ENCODE results near the gene SERBP1.
A peak's percentile ranks its signal among the peaks of the same experiment; 100 is the strongest.
"Not testable (repeated sequence)": the region's sequence is repeated elsewhere in the genome, so short reads cannot be mapped to it uniquely, and the experiment has no call there.

The SERBP1 gene

DNA sequence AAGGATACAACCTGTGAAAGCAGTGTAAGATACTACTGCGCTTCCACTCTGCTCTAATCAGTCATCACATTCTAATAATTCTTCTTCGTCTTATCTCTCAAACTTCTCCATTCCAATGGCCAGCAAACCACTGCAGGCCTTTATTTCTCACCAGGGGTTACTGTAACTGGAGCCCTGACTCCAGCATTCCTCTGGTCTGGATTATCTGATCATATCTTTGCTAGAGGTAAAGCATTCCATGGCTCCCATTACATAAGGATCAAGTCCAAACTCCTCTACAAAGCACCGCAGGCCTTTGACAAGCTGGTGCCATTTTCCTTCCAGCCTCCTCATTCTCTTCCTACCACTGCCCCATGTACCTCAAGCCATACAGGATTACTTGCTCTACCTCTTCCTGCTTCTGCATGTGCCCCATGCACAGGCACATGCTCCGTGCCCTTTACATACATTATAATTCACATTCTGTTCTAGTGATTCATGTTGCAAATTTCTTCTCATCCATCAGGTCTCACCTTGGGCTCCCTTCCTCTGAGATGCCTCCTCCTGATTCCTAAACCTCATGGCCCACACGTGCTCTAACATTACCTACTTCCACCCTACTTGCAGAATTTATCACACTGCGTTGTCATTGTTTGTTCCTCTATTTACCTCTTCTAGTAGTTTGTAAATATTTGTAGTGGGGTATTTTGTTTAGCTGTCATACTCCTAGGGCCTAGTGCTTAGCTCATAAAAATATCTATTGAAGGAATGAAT, 9.3 kb upstream of the SERBP1 start:
- no peak for DNase-seq

DNA sequence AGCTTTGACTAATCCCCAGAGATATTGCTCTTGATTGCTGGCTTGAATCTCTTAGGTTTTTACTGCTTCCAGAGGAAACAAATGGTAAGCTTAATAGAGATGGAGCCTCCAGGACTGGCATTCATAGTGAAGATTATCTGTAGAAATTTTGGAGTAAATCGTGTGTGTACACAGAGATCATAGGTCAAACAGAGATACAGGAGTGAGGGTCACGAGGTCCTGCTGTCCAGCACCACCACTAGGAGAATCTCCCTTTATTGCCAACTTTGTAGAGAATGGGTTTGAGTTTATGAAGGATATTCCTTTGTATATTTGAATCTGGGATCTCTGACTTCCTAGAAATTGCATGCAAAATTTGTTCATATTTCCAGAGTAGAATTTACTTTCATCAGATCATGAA, 7.8 kb upstream of the SERBP1 start:
- no peak for DNase-seq

DNA sequence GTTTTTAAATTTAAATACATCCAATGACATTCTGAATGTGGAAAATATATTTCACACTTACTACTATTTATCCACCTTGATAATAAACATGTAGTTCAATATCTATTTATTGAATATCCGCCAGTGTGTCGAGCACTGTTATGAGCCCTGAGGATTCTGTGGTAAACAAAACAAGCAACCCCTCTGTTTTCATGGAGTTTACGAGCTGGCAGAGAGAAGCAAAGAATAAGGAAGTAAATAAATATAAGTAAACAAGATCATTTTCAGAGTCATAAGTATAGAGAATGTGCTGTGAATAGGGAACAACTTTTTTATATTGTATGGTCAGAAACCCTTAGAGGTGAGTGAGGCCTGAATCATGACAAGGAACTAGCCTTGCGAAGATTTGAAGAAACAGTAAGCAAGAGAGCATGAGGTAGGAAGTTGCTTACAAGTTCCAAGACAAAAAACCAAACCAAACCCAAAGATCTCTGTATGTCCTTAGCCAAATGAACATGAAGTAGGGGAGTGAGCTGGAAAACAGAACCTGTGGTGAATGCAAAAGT, 6.4 kb upstream of the SERBP1 start:
- no peak for DNase-seq

DNA sequence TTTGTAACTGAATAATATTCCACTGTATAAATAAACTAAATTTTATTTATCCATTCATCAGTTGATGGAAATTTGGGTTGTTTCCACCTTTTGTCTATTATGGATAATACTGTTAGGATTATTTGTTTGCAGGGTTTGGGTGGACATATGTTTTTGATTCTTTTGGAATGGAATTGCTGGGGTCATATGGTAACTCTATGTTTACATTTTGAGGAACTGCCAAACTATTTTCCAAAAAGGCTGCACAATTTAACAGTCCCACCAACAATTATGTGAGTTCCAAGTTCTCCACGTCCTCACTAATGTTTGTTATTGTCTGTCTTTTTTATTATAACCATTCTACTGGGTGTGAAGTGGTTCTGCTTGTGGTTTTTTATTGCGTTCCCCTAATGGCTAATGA, 4.3 kb upstream of the SERBP1 start:
- DNase-seq: no peak

DNA sequence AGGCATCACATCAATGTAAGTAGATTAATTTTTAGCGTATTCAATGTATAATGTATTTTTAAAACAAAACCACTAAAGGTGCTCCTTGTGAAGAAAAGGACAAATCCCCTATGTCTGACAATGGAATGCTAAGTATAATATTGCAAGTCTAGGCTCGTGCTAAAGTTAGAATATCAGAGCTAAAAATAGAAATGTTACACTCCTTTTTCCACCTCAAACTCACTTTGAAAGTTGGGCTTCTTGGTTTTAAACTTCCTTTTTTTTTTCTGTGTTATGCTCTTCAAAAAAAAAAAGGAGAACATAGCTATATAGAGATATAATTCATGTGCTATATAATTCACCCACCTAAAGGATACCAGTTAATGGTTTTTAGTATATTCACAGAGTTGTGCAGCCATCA, 3.6 kb upstream of the SERBP1 start:
- no peak for DNase-seq

DNA sequence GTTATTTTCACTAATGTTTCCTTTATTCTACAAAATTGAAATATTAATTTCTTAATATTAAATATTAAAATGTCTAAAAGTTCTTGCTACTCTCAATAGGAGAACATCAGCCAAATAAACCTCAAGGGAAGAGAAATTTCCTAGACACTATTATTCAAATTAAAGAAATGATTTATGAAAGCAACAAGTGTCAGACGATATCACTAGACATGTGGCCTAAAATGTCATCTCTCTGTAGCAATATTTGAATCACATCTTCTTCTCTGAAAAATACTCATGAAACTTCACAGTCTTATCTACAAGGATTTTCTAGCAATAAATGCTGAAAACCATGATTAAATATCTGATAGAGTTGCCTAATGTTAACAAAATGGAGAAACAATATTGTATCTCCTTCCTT, 2.5 kb upstream of the SERBP1 start:
- DNase-seq: no peak

DNA sequence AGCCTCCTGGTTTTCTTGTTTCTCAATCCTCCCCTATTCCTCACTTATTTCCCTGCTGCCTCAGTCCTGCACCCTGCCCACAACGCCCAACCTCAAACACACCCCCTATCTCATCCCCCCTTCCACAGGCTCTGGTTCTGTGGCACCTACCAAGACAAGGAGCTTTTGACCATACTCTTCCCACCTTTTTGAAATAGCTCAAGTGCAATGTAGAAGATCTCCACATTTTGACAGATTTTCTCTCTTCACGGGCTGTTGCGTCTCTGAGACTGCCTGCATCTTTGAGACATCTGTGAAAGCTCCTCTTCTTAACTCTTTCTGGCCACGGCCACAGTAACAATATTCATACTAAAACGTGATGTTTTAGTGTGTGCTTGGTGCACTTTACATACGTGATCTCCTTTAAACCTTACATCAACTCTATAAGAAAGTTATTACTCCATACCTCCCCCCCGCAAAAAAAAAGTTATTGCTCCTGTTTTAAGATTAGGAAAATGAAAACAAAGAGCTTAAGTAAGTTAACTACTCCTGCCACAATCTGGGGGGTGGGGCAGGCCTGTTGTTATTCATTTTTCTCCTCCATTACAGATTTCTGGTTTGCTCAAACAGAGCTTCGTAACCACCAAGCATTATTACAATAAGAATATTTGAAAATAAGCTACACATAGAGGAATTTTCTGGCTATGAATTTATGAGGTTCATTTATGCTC, 1.8 kb upstream of the SERBP1 start:
- DNase-seq: no peak

DNA sequence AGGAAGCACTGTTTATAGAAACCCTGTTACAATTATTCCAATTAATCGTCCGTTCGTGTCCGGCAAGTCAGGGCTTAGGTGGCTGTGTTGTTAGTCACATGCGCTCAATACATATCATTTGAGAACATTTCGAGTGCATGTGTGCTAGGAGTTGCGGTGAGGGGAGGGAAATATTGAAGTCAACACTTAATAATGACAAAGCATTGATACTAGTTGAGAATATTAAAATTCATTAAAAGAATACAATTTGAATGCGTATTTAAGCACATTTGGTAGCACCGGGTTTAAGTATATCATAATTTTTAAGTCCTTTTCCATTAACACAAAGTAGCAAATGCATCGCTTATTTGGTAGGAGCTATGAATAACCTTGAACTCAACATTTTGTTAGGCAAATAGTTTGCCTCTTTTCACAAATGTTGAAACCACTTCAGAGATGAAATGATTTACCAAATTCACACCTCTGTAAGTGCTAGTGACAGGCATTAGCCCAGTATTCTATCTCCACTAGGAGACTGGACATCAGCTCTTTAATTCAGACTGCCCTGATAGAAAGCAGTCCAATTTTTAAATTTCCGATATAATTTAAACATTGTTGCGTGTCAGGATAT, 1.1 kb upstream of the SERBP1 start:
- DNase-seq: no peak

DNA sequence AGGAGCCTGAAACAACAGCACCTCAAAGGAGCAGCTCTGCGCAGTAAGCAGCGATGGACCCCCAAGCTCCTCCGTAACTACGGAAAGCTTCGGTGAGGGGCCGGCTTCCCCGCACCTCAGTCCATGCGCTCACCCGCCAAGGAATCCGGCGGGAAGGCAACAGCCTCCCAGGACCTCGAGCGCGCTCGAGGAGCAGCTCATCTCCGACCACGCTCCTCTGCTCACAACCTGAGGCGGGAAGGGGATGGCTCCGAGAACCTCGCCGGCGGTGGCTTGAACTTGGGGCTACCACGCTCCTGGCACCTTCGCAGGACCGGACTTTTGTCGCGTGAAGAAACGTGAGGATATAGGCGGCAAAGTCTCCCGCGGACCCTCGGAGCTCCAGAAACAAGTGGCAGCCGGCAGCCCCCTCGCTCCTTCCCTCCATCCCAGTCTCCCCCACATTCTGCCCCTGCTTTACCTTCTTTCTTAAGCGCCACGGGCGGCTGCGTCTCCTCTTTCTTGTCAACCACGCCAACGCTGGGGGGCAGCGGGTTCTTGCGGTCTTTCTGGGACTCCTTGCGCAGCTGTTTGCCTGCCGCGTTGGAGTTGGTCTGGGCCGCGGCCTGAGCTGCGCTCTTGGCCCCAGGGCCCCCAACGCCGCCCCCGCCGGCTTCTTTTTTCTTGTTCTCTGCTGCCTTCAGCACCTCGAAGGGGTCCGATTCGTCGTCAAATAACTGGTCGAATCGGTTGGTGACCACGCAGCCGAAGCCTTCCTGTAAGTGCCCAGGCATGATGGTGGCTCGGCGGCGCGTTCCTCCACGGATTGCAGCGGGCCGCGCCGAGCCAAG, 459 bp downstream of the SERBP1 start:
- DNase-seq: peak; percentile 57

DNA sequence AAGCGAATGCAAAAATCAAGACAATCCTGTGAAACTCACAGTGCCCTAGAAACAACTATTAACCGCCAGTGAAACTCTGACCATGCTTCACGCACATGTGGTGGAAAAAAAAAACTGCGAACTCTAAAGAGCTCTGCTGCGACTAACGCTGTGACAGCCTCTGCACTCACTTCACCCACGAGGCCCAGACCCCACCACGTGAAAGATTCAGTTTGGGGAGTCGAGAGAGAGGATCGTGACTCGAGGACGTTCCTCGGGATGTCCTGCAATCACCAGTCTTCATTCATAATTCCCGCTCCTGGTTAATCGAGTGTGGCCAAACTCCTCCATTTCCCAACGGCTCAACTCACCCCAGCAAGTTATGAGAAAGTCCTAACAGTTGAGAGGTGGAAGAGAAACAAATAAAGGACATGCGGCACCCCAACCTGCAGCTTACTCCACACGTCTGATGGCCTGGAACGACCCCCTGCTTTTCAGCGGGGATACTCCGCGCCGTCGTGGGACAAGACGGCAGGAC, 1.1 kb downstream of the SERBP1 start:
- peak; percentile 57 for DNase-seq

DNA sequence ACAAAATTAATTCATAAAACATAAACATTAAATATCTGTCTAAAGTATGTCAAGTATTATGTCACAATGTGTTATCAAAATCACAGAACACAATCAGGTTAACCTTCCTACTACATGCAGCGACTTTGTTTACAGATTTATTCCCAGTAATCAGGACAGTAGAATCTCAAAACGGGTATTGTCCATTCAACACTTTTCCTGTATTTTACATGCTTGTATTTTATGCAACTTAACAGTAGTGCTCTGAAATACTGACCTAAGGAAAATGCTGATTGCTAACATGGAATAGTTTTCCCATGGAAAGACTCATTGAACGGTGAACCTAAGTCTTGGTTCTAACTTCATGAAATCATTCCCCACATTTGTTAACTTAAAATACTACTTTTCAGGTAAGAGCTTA, 2.3 kb downstream of the SERBP1 start:
- no peak for DNase-seq

DNA sequence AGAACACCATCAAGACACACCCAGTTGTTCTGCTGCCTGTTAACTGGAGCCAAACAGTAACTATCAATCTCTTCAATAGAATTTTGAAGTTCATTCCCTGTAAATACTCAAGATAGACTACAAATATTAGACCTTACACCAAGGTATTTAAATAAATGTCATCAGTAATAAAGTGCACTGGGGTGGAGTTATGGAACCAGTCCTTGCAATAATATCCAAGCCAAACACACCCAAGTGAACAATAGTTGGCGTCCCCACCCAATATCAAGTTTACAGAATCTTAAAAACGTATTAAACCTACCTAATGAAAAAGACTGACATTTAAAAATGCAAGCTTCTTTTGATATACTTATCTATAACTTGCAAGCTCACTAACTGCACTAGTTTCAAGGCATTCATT, 2.7 kb downstream of the SERBP1 start:
- DNase-seq: no peak

DNA sequence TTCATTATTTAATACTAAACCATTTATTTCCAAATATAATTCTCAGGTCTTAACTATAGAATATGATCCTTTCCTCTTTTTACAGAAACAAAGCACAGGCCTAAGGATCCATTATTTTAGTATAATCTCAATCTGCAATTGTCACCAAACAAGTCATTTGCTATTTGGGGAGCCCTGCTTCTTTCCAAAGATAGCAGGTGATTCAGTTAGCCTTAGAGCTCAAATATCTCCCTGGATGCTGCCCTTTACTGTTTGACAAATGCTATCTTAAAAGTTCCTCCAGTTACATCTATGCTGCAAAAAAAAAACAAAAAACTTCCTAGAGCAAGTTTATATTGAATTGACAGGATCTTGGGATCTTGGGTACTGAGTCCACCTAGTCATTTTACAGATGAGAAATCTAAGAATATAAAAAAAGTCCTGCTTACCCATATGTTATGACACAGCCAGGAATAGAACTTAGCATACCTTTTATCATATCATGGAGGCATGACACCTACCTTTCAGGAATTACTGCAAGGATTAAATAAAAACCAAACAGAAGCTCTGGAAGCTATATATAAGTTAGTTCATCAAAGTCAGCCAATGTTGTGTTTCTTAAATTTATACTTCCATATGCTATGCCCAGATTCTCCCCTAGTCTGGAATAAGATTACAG, 9.2 kb downstream of the SERBP1 start:
- no peak for DNase-seq

DNA sequence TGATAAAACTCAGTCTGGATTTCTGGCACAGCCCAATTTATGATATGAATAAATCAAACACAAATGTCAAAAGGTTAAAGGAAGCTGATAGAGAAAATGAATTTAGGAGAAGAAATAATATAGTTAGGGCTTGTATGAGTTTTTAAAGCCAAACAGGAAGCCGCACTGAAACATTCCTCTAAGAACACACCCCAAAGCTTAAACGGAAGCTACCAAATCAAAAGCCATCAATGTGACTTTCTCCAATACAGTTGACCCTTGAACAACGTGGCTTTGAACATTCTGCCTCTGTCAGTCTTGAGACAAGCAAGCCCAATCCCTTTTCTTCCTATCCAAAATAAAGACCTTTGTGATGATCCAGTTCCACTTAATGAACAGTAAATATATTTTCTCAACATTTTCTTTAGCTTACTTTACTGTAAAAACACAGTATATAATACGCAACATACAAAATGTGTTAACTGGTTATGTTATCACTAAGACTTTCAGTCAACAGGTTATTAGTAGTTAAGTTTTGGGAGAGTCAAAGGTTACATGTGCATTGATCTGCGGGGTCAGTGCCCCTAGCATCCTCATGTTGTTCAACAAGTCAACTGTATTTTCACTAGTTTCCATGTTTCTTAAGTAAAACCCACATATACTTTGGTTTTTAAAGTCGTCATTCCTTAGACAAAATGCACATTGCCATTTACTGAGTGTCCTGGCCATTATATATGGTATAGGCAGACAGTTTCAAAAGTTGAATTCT, 11.2 kb downstream of the SERBP1 start:
- no peak for DNase-seq

DNA sequence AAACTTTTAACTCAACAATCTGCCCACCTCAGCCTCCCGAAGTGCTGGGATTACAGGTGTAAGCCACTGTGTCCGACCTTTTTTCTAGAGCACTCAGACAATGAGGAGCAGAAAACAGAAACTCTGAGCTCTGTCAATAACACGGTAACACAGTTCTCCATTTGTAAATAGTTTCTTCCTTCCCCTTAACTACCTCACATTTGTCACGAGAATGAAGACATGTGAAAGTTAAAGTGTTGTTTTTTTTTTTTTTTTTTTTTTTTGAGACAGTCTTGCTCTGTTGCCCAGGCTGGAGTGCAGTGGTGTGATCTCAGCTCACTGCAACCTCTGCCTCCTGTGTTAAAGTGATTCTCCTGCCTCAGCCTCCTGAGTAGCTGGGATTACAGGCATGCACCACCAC, 12.5 kb downstream of the SERBP1 start:
- DNase-seq: not testable (repeated sequence)

DNA sequence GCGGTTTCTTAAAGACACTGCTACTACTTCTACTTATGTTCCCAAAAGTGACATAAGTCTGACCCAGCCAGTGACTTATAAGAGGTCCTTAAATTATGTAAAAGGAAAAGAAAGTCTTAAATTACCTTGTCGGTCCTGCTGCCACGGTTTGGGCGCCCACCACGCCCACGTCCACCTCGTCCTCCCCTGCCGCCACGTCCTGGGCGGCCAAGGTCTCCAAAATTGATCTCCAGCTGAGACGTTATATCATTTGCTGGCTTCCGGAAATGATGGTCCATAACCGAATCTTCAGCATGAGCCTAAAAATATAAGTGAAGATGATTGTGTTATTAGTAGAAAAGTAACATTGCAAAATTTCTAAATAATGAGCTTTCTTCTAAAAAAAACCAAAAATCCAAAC, 15.2 kb downstream of the SERBP1 start:
- no peak for DNase-seq

DNA sequence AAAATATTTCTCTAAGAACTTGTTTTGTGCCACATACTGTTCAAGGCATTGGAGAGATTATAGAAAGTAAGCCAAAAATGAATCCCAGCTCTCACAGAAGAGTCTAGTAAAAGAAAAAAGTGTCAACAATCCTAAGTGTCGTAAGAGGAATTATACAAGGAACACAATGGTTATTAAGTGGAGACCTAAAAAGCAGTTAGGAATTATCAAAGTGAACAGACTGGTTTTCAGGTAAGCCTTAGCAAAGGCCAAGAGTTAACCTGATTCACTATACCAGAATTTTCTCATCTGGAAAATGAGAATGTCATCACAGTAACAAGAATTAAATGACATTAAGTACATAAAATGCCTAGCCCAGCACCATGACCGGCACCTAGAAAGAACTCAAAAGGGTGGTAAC, 15.6 kb downstream of the SERBP1 start:
- DNase-seq: no peak

DNA sequence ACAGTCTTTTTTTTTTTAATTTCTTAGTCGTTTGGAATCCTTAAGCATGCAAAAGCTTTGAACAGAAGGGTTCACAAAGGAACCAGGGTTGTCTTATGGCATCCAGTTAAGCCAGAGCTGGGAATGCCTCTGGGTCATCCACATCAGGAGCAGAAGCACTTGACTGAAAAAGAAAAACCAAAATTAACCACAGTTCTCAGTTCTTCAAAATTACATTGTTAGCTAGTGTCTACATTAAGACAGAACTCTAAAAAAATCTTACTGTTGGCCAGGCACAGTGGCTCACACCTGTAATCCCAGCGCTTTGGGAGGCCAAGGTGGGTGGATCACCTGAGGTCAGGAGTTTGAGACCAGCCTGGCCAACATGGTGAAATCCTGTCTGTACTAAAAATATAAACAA, 17.1 kb downstream of the SERBP1 start:
- DNase-seq: not testable (repeated sequence)

DNA sequence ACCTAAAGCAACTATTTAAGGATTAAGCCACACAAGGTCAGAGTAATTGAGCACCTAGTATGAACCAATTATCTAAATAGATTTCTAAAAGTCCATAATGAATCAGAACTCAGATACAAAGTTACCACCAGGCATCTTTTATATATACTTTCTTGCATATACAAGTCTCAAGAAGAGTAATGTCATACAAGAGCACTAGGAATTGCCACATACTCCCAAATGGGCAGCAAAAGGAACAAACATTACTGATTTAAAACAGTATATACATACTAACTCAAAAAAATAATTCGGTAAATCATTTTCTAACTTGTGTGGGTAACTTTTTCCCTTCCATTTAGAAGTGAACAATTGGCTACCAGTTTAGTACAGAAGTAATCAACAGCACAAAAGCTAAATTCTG, 22.1 kb downstream of the SERBP1 start:
- DNase-seq: no peak

DNA sequence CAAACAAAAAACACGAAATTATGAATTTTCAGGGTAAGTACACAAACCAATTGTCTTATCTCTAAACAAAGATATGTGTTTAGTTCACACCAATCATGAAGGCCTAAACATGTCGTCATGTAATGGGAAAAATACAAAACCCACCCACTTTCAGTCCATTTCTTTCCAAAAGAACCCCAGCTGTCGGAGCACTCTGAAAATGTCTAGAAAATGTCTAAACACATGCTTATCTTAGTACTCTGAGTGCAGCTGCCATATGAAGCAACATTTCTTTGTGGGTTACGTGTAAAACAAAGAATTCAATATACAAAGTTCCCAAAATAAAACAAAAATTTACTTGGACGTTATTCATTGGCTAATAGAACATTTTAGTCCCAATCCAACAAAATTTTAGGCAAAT, 22.7 kb downstream of the SERBP1 start:
- DNase-seq: no peak

DNA sequence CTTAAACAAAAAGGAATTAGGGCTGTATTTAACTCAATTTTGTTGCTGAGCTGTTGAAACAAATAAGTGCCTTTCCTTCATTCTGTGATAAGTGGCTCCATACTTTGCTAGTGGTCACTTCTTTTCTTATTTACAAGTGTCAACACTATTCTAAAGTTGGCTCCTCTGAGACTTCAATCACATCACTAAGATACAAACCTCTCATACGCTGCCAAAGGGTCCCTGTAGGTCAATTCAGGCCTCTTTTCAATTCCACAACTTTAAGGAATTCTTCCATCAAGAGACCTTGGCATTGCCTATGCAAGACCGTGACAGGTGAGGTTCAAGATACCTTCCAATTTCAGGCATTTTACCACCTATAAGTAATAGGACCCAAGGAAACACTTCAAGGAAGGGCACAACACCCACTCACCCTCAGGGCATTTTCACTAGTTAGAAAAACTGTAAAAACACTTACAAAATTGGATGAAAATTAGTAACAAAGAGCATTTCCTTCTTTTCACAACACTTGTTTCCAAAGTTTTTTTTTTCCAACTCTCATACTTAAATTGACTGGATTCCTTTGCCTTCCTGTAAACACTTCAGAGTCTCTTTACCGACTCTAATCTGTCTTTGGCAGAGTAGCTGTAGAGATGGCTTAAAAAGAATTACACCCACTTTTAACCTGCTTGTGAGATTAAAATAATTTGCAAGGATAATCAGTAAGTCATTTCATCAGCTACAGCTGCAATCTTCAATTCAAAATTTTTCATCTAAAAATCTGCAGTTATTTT, 24.5 kb downstream of the SERBP1 start:
- no peak for DNase-seq

Measured in NCI-H69 (cell line).